Airway epithelial cell (primary cell): ENCODE data around the gene TBC1D22B. TPM values are rescaled to one million over a fixed set of nuclear protein-coding genes. Genes with fewer than 3 reads are reported as not detected.

Experiments
- total RNA-seq: library from RNA; depleted of rRNA; stranded (reverse); fragments of >200 nt; gene quantifications from 2 replicates; pipeline ENCODE4 v1.2.3, GENCODE V29; 2015

TBC1D22B gene, protein sequence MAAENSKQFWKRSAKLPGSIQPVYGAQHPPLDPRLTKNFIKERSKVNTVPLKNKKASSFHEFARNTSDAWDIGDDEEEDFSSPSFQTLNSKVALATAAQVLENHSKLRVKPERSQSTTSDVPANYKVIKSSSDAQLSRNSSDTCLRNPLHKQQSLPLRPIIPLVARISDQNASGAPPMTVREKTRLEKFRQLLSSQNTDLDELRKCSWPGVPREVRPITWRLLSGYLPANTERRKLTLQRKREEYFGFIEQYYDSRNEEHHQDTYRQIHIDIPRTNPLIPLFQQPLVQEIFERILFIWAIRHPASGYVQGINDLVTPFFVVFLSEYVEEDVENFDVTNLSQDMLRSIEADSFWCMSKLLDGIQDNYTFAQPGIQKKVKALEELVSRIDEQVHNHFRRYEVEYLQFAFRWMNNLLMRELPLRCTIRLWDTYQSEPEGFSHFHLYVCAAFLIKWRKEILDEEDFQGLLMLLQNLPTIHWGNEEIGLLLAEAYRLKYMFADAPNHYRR
- total RNA-seq, result 6.9 and 9.9 TPM in 2 replicates

DNA sequence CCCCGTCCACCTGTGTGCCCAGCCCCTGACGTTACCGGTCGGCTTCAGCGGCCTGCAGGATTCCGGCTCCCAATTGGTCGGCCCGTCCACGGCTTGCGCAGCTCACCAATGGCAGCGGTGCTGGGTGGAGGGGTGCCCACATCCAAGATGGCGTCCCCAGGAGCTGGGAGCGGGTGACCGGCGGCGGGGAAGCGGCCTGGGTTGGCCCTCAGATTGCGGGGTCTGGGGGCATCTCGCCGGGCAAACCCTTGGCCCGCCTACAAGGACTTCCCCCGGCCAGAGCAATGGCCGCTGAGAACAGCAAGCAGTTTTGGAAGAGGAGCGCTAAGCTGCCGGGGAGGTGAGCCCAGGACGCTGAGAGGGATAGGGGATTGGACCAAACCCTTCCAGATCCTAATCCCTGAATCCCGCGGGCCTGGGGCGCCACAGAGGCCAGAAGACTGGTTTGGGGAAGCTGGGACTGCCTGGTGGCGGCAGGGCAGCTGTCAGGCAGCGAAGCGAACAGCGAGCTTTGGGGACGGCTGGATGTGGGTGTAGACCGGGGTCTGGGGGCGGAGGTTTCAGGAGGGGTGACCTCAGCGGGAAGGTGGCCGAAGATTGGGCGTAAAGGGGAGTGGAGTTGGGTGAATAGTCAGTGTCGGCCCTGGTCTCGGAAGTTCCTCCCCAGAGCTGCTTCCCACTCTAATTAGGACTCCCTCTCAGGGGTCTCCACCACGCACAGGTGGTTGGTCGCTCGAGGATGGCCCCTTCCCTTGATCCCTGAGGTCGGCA lies at the start of gene TBC1D22B, which contains the start of gene TMEM217:
Gene TBC1D22B, plus strand, starts transcription at position 139 of the 771 bp plus-strand sequence. Its CDS starts 146 bp downstream, at position 285.
Gene TMEM217, minus strand, starts transcription at position 511 of the 771 bp plus-strand sequence. CDS start 39,114 bp downstream, outside the sequence.

GRCh38 chr6:37353761-37354525 lies 96.4 kb downstream of the TBC1D22B start, which contains the start of gene RNF8:
Gene RNF8 (plus strand): TSS chr6:37353983. CDS start chr6:37354165, 182 bp downstream.

Other genes with a start within 250 kb of the TBC1D22B start
- 33.9 and 41.0 TPM in 2 replicates for gene PIM1, start 87.6 kb upstream of the TBC1D22B start, total RNA-seq
- 0.46 and 1.2 TPM in 2 replicates for gene TMEM217, start 372 bp downstream of the TBC1D22B start, total RNA-seq
- gene RNF8, start 96.2 kb downstream of the TBC1D22B start, total RNA-seq, result 18.7 and 28.8 TPM in 2 replicates
- 12.8 and 20.1 TPM in 2 replicates for gene CMTR1, start 175.4 kb downstream of the TBC1D22B start, total RNA-seq
- 43.1 and 124 TPM in 2 replicates for gene CCDC167, start 242.1 kb downstream of the TBC1D22B start, total RNA-seq